Stimulated activated CD4-positive, alpha-beta T cell treated with anti-CD3 and anti-CD28 coated beads, Interleukin-1b, Interleukin-23, amount 100 ng/mL, for 24 hours (primary cell): ENCODE data around the gene PSMA2.

ENCODE experiments used
- DNase-seq, 4 experiments: peaks; one replicate each; pipeline ENCODE4 v3.0.0-alpha.2; 2020; ENCODE audit warnings: low read depth in 4 of 4, low spot score in 1 of 4

The PSMA2 gene

GRCh38 chr7:42931834-42932651 lies at the start of gene PSMA2, which contains the start of gene MRPL32:
Gene PSMA2, minus strand, starts transcription at chr7:42932174. Its CDS starts 16 bp downstream, at chr7:42932158.
Gene MRPL32, plus strand, starts transcription at chr7:42932376. Its CDS starts 11 bp downstream, at chr7:42932387.
- peak; percentile 80 to 89 (median 88) for DNase-seq

GRCh38 chr7:42981601-42982000 lies 49.6 kb upstream of the PSMA2 start:
- no peak for DNase-seq

- DNase-seq = no peak
Measured at GRCh38 chr7:42980514-42980913, 48.5 kb upstream of the PSMA2 start.

DNA sequence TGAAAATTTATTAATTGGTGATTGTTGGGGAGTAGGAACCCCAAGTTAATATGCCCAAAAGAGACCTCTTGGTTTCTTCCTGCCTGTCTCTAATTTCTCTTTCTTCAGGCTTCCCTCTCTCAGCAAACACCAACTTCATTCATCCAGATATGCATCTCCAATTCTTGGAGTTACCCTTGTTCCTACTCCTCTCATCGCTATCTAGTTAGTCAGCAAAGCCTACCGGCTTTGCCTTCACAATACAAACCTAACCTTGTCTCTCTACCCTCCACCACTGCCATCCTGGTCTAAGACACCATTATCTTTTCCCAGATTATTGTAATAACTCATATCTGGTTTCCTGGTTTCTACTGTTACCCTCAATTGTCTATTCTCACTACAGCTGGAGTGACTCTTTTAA lies 48.1 kb upstream of the PSMA2 start:
- no peak for DNase-seq

DNA sequence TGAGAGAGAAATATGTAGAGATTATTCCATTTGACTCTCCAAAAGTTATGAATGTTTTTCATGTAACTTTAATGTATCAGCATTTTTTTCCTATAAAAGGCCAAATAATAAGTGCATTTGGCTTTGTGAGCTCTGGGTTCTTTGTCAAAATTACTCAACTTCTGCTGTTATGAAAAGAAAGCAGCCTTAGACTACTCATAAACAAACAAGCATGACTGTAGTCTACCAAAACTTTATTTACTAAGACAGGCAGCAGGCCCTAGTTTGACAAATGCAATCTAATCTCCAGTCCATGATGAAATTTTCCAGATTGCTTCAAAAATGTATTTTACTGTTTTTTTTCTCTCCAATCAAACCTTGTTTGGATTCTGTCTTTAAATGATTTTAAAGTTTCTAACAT lies 46.5 kb upstream of the PSMA2 start:
- no peak for DNase-seq

DNA sequence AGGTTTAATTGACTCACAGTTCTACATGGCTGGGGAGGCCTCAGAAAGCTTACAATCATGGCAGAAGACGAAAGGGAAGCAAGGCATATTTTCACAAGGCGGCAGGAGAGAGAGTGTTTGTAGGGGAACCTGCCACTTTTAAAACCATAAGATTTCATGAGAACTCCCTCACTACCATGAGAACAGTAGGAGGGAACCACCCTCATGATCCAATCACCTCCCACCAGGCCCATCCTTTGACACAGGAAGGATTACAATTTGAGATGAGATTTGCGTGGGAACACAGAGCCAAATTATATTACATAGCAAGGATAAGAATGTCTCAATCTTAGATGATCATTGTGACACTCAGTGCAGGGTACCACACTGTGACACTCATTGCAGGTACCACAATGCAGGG lies 44.4 kb upstream of the PSMA2 start:
- no peak for DNase-seq

DNA sequence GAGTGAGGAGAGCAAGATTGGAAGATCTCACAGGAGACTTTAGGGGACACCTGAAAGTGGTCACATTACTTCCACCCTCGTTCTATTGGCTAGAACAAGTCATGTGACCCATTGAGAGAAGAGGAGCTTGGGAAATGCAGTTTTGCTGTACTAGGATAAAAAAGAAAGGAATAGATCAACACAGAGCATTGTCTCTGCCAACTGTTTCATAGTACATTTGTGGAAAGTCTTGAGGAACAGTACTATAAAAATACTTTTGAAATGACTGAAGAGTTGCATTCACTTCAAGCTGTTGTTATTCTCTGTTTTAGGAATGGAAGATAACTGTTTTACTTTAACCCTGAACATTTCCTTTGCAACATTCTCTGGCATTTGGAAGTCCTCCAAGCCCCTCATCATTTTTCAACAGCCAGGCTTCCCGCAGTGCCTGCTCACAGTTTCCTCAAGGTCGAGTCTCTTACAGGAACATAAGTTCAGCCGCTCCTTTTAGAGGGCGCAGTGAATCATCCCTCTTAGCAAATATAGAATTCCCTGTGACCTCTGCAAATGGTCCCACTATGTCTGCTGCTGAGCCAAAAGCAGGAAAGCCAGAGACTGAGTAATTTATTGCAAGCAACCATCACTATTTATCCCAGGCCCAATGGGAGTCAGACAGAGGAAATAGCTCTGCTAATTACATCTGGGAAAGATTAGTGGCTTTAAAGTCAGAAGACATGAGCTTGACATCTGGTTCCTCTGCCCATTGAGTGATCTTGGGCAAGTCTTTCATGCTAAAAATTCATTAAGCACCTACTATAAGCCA lies 40.9 kb upstream of the PSMA2 start:
- DNase-seq = no peak

DNA sequence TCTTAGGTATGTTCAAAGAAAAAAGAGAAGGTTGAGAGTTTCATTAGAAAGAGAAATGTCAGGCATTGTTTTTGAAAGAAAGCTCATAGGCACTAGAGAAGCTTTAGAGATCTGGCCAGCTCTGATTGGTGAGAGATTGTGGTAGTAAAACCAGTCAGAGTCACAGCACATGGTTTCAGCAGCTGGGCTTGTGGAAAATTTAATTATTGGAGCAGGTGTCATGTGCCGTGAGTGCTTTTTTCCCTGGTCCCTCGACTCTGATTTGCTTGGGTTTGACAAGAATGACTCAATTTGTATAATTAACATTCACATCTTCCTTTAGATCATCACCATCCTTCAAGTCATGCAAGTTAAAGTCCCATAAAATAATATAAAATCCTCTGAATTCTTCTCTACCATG lies 35.4 kb upstream of the PSMA2 start:
- DNase-seq = no peak

DNA sequence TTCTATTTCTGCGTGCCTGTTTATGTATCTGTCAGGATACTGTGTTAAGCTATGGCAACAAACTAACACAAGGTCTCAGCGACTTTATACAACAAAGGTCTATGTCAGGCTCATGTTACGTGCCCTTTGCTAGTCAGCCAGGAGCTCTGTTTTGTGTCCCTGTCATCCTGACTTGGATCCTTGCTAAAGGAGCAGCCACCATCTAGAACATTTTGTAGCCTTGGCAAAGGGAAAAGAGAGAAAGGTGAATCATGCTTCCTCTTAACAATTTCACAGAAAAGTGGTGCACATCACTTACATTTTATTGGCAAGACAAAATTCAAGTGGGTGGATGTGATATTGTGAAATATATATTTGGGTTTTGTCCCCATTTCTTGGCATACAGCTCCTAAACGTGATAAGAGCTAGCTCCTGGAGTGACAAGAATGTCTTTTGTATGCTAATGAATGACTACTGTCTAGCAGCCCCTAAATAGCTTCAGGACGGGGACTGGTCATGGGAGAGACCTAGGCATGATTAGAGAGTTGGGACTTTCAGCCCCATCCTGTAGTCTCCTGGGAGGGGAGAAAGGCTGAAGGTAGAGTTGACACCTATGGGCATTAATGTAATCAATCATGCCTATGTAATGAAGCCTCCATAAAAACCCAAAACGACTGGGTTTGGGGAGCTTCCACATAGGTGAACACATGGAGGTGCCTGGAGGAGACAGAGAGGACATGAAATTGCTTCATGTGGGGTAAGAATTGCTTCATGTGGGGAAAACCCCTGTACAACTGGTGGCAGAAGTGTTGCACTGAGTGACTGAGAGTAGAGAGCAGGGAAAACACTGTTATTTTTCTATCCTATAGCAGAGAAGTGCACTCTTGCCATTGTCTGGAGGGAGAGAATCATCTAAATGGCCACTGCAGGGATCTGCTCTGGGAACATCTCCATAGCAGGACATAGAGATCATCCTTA lies 33.2 kb upstream of the PSMA2 start:
- no peak for DNase-seq

DNA sequence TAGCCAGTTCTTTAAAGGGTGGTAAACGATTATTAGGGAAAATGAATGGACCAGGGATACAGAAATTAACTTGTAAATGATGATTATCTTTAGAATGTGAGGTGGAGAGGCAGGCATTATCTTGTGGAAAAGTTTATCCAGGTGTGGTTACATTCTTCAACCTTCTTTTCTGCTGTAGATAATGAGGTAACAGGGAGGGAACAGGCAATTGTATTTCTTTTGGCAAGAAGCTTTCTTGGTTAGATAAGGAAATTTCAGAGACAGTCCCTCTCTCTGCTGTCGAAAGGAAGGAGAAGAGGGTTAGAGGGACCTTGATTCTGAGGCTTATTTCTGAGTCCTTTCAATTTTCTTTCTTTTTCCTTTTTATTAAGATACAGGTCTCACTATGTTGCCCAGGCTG lies 32.3 kb upstream of the PSMA2 start:
- no peak for DNase-seq

- no peak for DNase-seq
Measured at GRCh38 chr7:42961170-42961569, 29.2 kb upstream of the PSMA2 start.

DNA sequence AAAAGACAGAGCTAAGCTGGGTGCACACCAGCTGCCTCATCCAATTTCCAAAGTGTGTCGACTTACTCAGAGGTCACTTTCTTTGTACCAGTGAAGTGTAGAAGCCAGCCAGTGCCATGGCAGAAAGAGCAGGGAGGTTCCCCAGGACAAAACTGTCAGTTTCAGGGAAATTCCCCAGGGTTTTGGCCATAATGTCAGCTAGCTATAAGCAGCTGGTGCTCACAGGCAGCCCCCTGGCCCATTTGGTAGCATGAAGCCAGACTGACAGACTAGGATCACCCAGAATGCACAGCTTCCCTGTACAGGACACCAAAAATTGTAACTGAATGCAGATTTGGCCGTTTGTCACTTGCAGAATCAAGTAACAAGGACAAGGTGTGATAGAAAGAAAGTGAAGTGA lies 28.8 kb upstream of the PSMA2 start:
- DNase-seq = no peak

GRCh38 chr7:42959549-42959948 lies 27.6 kb upstream of the PSMA2 start:
- DNase-seq = no peak

DNA sequence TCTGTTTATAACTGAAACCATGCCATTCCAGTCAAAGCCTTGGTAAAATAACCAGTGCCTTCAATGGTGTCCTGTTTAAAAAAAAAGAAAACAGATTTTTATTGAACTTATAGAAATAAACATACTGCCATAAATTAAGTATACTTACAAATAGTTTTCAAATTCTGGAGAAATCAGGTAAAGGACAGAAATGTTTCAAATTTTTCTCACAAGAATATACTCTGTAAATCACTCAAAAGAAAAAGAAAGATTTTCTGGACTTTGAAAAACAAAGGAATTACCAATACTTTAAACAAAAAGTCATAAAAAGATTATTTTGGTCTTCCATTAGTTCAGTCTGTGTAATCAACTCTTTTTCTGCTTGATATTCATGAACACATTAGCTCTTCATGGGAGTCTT lies 24.1 kb upstream of the PSMA2 start:
- DNase-seq = no peak

DNA sequence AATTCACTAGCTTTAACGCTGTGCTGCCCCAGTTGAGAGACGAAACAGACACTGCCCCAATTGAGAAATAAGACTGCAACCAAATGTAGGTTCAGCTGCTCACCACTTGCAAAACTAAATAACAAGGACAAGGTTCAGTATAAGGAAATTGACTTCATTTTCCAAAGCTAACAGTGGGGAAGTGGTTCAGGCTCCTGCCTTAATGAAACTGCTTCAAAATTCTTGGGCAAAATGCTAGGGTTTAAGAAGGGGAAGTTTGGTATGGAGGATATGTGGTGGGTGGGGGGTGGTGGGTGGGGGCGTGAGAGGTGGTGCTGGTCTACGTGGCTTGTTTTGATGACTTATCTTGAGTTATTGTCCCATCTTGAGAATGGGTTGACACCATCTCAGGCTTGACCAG lies 22.0 kb upstream of the PSMA2 start:
- DNase-seq = no peak

- DNase-seq = no peak
Measured at GRCh38 chr7:42952328-42952727, 20.4 kb upstream of the PSMA2 start.

GRCh38 chr7:42950417-42950816 lies 18.4 kb upstream of the PSMA2 start:
- DNase-seq = no peak

DNA sequence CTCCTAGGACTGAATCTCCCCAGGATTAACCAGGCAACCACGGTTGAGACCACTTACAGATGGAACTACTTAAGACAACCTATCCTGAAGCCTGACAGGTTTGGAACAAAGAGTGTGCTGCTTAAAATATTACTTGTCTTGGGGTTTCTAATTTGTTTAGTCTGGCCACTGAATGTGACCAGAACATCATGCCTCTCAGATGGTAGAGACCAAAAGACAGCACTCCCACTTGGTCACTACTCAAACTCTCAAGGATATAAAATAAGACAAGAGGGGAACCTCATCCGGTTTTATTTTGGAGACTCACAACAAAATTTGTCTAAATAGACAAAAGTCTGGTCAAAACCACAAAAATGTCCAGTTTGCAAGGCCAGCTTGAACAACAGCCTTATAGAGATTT lies 15.5 kb upstream of the PSMA2 start:
- DNase-seq = no peak

DNA sequence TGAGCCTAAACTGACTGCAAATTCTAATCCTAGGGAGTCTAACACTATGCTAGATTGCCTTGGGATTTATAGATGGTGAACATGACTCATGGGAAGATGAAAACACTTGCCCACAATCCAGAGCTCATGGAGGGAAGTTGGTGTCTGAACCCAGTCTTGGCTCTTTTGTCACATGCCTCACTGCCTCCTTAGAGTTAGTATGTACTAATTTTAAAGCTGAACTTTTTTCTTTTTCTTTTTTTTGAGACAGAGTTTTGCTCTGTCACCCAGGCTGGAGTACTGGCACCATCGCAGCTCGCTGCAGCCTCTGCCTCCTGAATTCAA lies 14.6 kb upstream of the PSMA2 start:
- no peak for DNase-seq

DNA sequence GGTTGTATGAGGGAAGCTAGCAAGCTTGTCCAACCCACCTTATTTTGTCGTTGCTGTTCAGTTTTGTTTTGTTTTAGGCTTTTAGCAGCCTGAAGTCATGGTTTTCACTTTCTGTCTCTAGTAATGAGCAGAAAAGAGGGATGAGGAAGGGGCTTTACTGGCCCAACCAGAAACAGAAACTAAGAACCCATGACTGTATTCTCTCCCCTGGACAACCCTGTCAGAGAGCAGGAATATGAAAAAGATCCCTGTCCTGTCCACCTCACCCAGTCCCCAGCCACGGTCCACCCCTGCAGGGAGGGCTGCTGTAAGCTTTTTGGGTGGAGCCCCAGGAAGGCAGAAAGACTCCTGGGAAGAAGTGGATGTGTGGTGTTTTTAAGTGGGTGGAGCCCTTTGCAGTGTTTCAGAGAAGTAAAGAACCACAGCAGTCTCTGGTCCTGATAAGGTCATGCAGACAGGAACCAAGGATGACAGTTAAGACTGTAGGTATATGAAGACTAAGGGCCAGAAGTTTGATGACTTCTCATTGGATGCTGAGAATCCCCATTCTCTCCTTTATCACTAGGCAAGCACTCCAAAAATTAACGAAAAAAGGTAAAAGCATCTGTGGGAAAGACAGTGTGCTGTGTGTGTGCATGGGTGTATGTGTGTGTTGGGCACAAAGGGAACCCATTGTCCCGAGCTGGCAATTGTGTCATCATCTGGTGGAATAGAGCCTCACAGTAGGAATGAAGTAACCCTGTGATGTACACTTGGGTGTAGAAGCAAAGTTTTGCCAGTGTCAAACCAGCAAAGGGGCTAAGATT lies 14.1 kb upstream of the PSMA2 start:
- no peak for DNase-seq
